Measurements from ENCODE around the gene ABCB8. TPM values are rescaled to one million over a fixed set of nuclear protein-coding genes. Genes with fewer than 3 reads are reported as not detected.

Gene ABCB8
- total RNA-seq, 4 donors from 2014 or later, result 22.9 to 35.2 (median 27.6) TPM

DNA sequence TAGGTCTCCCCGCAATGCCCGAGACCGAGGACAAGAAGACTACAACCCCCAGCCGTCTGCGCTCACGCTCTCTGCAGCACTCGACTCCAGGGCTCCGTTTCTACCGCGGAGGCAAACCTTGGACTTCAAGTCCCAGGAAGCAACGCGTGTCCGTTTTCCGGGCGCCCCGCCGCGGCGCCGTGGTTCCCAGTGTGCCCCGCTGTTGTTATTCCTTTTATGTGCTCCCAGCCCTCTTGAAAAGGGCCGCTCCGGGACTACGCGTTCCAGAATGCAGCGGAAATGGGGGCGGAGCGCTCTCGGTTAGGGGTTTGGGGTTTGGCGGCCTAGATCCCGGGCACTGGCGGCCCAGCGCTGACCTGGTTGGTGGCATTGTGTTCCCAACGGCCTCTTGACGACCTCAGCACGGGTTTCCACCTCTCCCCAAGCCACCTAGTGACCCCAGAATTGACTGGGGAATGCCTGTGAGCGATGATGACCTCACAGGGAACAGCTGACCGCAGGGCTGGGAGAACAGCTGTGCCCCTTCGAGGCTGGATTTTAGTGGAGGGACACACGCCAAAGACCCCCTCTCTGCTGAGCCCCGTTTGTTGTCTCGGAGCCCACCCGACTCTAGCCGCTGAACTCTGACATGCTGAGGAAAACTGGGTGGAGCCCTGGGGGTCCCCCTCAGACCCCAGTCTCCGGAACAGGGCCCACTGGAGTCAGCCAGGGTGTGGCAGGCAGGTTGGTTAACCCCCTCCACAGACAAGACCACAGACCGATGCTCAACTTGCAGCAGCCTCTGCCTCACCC lies 29.9 kb downstream of the ABCB8 start:
- intact Hi-C loops (cut with DNase I; ENCODE audit: low total_unique reads), result no loop called here
- WGBS, 2 donors, result 0 to 1% methylated on average over 31 to 46 of the region's 46 CpGs
- peak overlapping the region; percentile 26 for H3K4me3 ChIP-seq (ENCODE audit: low read depth, poor library complexity, severe bottlenecking)
- peak; percentile 99 to 100 for DNase-seq (ENCODE audit: low spot score in 2 of 2)
- no peak for TF ChIP-seq POLR2A (IDR thresholded peaks at IDR 0.05)
- TF ChIP-seq, protein P1, sequence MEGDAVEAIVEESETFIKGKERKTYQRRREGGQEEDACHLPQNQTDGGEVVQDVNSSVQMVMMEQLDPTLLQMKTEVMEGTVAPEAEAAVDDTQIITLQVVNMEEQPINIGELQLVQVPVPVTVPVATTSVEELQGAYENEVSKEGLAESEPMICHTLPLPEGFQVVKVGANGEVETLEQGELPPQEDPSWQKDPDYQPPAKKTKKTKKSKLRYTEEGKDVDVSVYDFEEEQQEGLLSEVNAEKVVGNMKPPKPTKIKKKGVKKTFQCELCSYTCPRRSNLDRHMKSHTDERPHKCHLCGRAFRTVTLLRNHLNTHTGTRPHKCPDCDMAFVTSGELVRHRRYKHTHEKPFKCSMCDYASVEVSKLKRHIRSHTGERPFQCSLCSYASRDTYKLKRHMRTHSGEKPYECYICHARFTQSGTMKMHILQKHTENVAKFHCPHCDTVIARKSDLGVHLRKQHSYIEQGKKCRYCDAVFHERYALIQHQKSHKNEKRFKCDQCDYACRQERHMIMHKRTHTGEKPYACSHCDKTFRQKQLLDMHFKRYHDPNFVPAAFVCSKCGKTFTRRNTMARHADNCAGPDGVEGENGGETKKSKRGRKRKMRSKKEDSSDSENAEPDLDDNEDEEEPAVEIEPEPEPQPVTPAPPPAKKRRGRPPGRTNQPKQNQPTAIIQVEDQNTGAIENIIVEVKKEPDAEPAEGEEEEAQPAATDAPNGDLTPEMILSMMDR (IDR thresholded peaks at IDR 0.05), result no peak

DNA sequence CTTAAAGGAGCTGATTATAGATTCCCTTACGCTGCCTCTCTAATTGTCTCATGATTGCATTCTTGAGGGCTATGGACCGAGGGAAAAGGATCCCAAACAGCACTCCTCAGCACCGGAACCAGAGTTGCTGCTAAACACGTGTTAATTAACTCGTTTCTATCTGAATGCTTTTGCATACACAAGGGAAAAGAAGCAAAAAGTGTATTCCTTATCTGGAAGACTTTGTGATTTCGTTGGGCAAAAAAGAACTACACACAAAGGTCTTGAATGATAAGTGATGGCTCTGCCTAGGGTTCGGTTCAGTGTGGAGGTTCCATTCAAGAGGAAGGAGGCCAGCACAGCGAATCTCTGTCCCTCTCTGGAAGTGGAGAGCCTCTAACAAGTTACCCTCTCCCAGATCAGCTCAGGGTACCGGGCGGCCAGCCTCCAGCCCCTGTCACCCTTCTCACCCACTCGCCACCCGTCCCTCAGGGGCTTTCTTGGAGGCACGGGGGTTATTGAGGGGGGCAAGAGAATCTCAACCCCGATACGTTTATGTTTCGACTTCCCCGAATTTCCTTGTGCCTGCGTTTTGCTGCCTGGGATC lies 30.6 kb downstream of the ABCB8 start:
- intact Hi-C loops (cut with DNase I; ENCODE audit: low total_unique reads), result no loop called here
- H3K4me3 ChIP-seq (ENCODE audit: low read depth, poor library complexity, severe bottlenecking), result peak overlapping the region; percentile 68
- 2 to 3% methylated on average over 18 of the region's 18 CpGs for WGBS, 2 donors
- TF ChIP-seq, protein P1 (IDR thresholded peaks at IDR 0.05), result no peak
- TF ChIP-seq POLR2A (IDR thresholded peaks at IDR 0.05), result no peak
- DNase-seq (ENCODE audit: low spot score in 2 of 2), result no peak

DNA sequence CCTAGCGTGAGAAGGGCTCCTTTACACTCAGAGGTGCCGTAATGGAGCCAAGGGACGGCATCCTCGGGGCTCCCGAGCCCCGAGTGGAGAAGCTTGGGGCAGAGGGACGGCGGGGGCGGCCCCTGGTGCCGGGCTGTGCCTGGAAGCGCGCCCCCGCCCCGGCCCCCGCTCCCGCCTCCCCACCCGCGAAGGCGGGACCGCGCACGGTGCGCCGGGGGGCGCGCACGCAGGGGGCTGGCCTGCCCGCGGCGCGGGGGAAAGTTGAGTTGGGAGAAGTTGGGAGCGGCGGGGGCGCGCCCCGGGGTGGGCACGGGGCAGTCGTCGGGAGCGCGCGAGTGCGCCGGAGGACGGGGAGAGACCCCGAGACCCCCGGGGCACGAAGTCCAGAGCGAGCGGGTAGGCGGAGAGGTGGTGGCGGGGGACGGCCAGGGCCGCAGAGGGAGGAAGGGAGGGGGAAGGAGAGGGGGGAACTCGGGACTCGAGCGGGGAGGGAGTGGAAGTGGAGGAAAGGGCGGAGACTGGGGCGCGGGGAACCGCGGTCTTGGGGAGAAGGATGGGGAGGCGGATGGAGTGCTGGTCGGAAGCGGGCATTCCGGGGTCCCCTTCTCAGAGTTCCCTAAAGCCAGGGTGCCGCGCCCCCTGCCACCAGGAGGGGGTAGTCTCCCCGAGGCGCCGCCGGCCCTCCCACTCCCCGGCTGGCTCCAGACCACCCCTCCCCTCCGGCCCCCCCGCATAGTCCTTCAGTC lies 31.3 kb downstream of the ABCB8 start, which contains the start of gene SLC4A2:
SLC4A2 (plus strand) TSS at position 223 of the 746 bp plus-strand sequence. CDS start 2,399 bp downstream, outside the sequence.
- peak in 1 of 2 donors; percentile 39 for TF ChIP-seq POLR2A (IDR thresholded peaks at IDR 0.05)
- TF ChIP-seq, protein P1 (IDR thresholded peaks at IDR 0.05), result no peak
- peak; percentile 83 to 97 for DNase-seq (ENCODE audit: low spot score in 2 of 2)
- 1% methylated on average over 24 to 54 of the region's 75 CpGs for WGBS, 2 donors
- intact Hi-C loops (cut with DNase I; ENCODE audit: low total_unique reads), result no loop called here
- peak within 1 kb of the TSS; percentile 68 for H3K4me3 ChIP-seq (ENCODE audit: low read depth, poor library complexity, severe bottlenecking)

DNA sequence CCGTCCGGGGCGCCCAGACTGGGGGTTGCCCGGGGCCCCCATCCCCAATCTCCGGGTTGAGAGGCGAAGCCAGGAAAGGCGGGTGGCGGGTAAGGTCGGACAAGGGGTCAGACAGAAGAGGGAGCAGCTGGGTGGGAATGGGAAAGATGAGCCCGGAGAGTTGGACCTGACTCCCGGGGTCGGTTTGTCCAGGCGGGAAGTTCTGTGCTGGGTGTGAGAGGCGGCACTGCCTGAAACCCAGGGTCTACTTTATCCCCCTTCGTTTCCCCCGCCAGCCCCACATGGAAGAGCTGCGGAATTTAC lies 31.8 kb downstream of the ABCB8 start:
- 0 to 1% methylated on average over 13 to 17 of the region's 17 CpGs for WGBS, 2 donors
- intact Hi-C loops (cut with DNase I; ENCODE audit: low total_unique reads), result no loop called here
- DNase-seq (ENCODE audit: low spot score in 2 of 2), result no peak
- peak overlapping the region; percentile 68 for H3K4me3 ChIP-seq (ENCODE audit: low read depth, poor library complexity, severe bottlenecking)
- TF ChIP-seq POLR2A (IDR thresholded peaks at IDR 0.05), result no peak
- TF ChIP-seq, protein P1 (IDR thresholded peaks at IDR 0.05), result no peak

DNA sequence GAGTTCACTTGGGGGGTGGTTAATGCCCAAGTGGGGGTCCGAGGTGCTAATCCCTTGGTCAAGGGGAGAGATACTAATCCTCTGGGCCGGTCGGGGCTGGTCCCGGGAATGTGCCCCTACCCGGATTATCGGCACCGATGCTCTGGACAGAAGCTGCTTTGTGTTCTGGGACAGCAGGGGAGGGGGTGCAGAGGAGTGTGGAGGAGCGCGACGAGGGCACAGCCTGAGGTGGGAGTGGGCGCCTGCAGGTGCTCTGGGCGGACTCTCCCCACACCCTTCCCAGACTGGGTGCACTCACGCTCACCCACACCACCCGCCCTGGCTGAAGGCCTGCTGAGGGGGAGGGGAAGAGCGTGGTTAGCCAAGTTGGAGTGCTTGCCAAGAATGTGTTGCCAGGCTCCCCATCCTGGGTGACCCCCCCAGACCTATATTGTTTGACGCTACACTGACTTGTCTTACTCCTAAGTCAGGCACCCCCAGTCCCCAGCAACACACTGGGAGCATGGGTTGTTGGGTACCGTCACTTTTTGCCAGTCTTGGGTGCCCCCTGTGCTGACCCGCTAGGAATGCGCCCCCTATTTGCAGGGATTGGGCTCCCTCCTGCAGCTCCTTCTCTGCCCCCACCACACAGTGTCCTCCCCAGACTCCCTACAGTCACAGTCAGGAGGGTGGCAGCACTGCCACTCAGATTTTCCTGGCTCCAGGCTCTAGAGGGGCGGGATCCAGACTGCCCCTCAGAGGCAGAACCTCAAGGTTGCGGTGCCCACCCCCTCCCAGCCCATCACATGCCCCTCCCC lies 32.4 kb downstream of the ABCB8 start:
- intact Hi-C loops (cut with DNase I; ENCODE audit: low total_unique reads), result no loop called here
- WGBS, 2 donors, result 9 to 11% methylated on average over 21 of the region's 21 CpGs
- peak overlapping the region; percentile 68 for H3K4me3 ChIP-seq (ENCODE audit: low read depth, poor library complexity, severe bottlenecking)
- TF ChIP-seq, protein P1 (IDR thresholded peaks at IDR 0.05), result no peak
- TF ChIP-seq POLR2A (IDR thresholded peaks at IDR 0.05), result no peak
- DNase-seq (ENCODE audit: low spot score in 2 of 2), result no peak
